ENCODE results near the gene DESI2. TPM values are rescaled to one million over a fixed set of nuclear protein-coding genes. Genes with fewer than 3 reads are reported as not detected.
A peak's percentile ranks its signal among the peaks of the same experiment; 100 is the strongest.

Gene DESI2
- total RNA-seq, 1 experiment from 2014 or later: 58.7 TPM

- DNase-seq (peak; percentile 22), ATAC-seq (peak; percentile 37)
- H3K4me3 ChIP-seq (ENCODE audit: low read length): no peak overlapping the region
- no peaks in the 10 kb centered on the region for H3K9me2 ChIP-seq (replicated peaks; ENCODE audit: low read length)
- no peaks in the 10 kb centered on the region for H3K79me2 ChIP-seq (ENCODE audit: low read length)
- no TSS peak for BruUV-seq (replicated peaks)
- H3K9ac ChIP-seq (ENCODE audit: low read length): no peak overlapping the region
- H3K27me3 ChIP-seq (ENCODE audit: low read length): no peaks in the 10 kb centered on the region
- H3F3A ChIP-seq (ENCODE audit: low read length, unreplicated experiment): no peaks in the 10 kb centered on the region
- no peaks in the 10 kb centered on the region for H4K20me1 ChIP-seq (ENCODE audit: low read length)
- H3K4me1 ChIP-seq (ENCODE audit: insufficient read depth, low read length): no peaks in the 10 kb centered on the region
- CTCF ChIA-PET: interaction anchor here (0.5 kb wide), 1 partner anchor 135 kb away, joined by 3 read pairs; no protein-coding TSS in a partner anchor
- H3K27ac ChIP-seq (ENCODE audit: low read length): no peak overlapping the region
- TF ChIP-seq CTCF (conservative IDR thresholded peaks at IDR 0.05; ENCODE audit: low read depth, low read length) (no peak), EZH2phosphoT487 (IDR thresholded peaks at IDR 0.05; ENCODE audit: borderline replicate concordance, low read length) (no peak)
- no peak overlapping the region for H2AFZ ChIP-seq (ENCODE audit: low read length)
- POLR2A ChIA-PET (ENCODE audit: unreplicated experiment): no interaction called here
- no peaks in the 10 kb centered on the region for H3K36me3 ChIP-seq (ENCODE audit: low read depth, low read length)
- H3K4me2 ChIP-seq (ENCODE audit: low read length): no peak overlapping the region
- no peaks in the 10 kb centered on the region for H3K9me3 ChIP-seq (ENCODE audit: low read length)
- intact Hi-C loops (cut with micrococcal nuclease): loop anchor here (5.0 kb wide), 1 partner anchor 40 kb away; no protein-coding TSS in a partner anchor
These were observed 104.4 kb downstream of the DESI2 start for GRCh38 chr1:244757091-244757939.

Other genes starting within 250 kb of the DESI2 start
- gene ADSS2, start 201.2 kb upstream of the DESI2 start, total RNA-seq (2014; rRNA removed): 55.0 and 58.2 TPM in 2 replicates
- gene CATSPERE, start 191.9 kb upstream of the DESI2 start, total RNA-seq (2014; rRNA removed): not detected in 2 replicates
- gene COX20, start 182.5 kb downstream of the DESI2 start, total RNA-seq (2014; rRNA removed): 50.0 and 55.8 TPM in 2 replicates
- 431 and 503 TPM in 2 replicates for gene HNRNPU, start 211.4 kb downstream of the DESI2 start, total RNA-seq (2014; rRNA removed)

All from PC-3 (cell line).